GM12864 (cell line): ENCODE results near the gene KCNJ9.
"Not testable (repeated sequence)": the region's sequence is repeated elsewhere in the genome, so short reads cannot be mapped to it uniquely, and the experiment has no call there.

Experiments
- DNase-seq: peaks from one replicate; pipeline ENCODE4 v3.0.0-alpha.2; 2011; ENCODE audit warnings: low read depth
- H3K4me3 ChIP-seq: 2 replicates; pipeline ENCODE4 v1.5.1; 2011; ENCODE audit warnings: mild to moderate bottlenecking, low read depth, low read length, control low read depth
- CTCF ChIP-seq: IDR thresholded peaks from 2 replicates; pipeline ENCODE4 v1.5.1; 2011; ENCODE audit warnings: low read depth, mild to moderate bottlenecking, moderate library complexity, low read length, control low read depth, inconsistent platforms; ENCODE audit errors: missing control alignments

KCNJ9 gene

DNA sequence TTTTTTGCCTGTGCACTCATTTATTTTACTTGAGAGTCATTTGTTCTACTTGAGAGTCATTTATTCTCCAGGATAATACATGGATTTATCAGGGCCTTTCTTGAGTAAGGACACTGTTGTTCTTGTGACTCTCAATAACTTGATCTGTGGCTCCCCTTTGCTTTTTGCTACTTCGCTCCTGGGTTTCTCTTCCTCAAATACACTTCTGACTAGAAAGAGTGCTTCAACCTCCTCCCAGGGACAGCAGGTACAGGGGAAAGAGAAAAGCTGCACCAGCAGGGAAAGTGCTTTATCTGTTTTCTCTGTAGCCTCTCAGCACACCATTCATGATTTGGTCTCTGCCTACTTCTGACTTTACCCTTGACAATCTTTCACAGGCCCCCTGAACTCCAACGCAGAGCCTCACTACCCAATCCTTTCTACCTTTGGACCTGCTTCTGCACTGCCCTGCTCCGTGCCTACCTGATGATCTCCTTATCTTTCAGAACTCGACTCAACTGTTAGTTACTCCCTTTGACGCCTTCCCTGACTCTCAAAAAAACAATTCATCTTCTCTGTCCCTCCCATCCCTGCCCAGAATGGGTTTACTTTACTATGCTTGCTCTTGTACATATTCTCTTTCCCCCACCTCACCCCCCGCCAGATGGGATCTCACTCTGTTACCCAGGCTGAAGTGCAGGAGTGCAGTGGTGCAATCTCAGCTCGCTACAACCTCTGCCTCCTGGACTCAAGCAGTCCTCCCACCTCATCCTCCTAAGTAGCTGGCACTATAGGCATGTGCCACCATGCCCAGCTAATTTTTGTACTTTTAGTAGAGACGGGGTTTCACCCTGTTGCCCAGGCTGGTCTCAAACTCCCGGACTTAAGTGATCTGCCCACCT lies 34.0 kb upstream of the KCNJ9 start:
- no peak for TF ChIP-seq CTCF
- no peak for DNase-seq
- H3K4me3 ChIP-seq: peak overlapping the region; percentile 7; the same call in 1 of the 2 replicates

GRCh38 chr1:160048335-160048734 lies 33.0 kb upstream of the KCNJ9 start:
- no peak for DNase-seq
- no peak for TF ChIP-seq CTCF
- no peak overlapping the region for H3K4me3 ChIP-seq

DNA sequence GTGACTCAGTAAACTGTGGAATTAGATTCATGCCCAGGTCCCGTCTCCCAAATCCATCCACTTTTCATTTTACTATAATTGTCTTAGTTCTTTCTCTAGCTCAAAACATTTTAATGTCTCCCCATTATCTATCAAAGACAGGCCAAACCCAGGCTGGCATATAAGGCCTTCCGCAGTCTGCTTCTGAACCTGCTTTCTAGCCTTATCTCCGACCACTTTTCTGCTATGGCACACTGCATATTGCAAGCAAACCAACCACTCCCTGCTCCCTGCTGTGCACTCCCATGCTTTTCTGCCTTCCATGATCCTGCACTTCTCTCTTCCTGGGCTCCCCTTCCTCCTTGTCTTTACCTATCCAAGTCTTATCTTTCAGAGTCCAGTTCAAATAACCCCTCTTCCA lies 32.2 kb upstream of the KCNJ9 start:
- no peak for DNase-seq
- TF ChIP-seq CTCF: no peak
- no peak overlapping the region for H3K4me3 ChIP-seq

- H3K4me3 ChIP-seq, DNase-seq: not testable (repeated sequence)
Observed at GRCh38 chr1:160050182-160050581, 31.2 kb upstream of the KCNJ9 start.

- no peak for TF ChIP-seq CTCF
- DNase-seq: no peak
- H3K4me3 ChIP-seq: no peak overlapping the region
Observed at GRCh38 chr1:160050619-160051018, 30.7 kb upstream of the KCNJ9 start.

DNA sequence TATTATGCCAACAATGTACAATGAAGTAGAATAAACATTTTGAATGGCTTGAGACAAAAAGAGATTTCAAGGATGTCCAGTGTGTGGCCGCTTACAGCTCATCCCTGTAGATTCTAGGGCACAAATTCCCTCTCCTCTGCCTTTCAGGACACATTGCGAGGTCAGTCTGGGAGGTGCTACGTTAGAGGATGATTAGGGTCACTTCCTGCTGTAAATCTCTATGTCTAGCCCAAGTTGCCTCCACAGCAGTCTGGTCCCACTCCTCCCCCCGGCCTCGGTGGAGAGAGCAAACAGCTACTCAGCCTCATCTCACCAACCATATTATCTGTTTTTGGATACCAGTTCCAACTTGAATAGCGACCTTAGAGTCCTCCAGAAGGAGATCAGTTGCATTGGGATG lies 28.4 kb upstream of the KCNJ9 start:
- no peak for DNase-seq
- TF ChIP-seq CTCF: no peak
- H3K4me3 ChIP-seq: no peak overlapping the region

GRCh38 chr1:160053548-160054365 lies 27.6 kb upstream of the KCNJ9 start:
- H3K4me3 ChIP-seq: no peak overlapping the region
- DNase-seq: no peak
- TF ChIP-seq CTCF: no peak
